GM23338 (cell line): ENCODE data around the gene MPP2. TPM values are rescaled to one million over a fixed set of nuclear protein-coding genes. Genes with fewer than 3 reads are reported as not detected.

Experiments used
- ATAC-seq: fragments of 200-7000 bp; cut with Tn5 transposase; 3 replicates; pipeline ENCODE4 v1.9.1; 2020
- DNase-seq: peaks from one replicate; pipeline ENCODE4 v3.0.0-alpha.2; 2015; ENCODE audit warnings: low spot score
- H2AFZ ChIP-seq: fragments of 200-600 bp; sonication (generic); 2 replicates; pipeline ENCODE4 v1.8.0; 2016; ENCODE audit warnings: antibody characterized with exemption, mild to moderate bottlenecking, moderate library complexity
- H3F3A ChIP-seq: fragments of 200-600 bp; sonication (generic); replicated peaks from 2 replicates; pipeline ENCODE4 v1.8.0; 2017; ENCODE audit warnings: antibody characterized with exemption, mixed run types, low read depth
- H3K27ac ChIP-seq: fragments of 200-600 bp; sonication (generic); 2 replicates; pipeline ENCODE4 v1.6.1; 2016; ENCODE audit warnings: low read depth
- H3K27me3 ChIP-seq: fragments of 200-600 bp; sonication (generic); 2 replicates; pipeline ENCODE4 v1.8.0; 2016; ENCODE audit warnings: mild to moderate bottlenecking, mixed run types, moderate library complexity; ENCODE audit not compliant: insufficient read depth
- H3K36me3 ChIP-seq: fragments of 200-600 bp; sonication (generic); 2 replicates; pipeline ENCODE4 v1.8.0; 2016; ENCODE audit warnings: mild to moderate bottlenecking; ENCODE audit not compliant: insufficient read depth
- H3K4me1 ChIP-seq: fragments of 200-600 bp; sonication (generic); 2 replicates; pipeline ENCODE4 v1.8.0; 2016; ENCODE audit warnings: mild to moderate bottlenecking, moderate library complexity; ENCODE audit not compliant: insufficient read depth
- H3K4me2 ChIP-seq: fragments of 200-600 bp; sonication (generic); 2 replicates; pipeline ENCODE4 v1.7.1; 2017; ENCODE audit warnings: mixed run types
- H3K4me3 ChIP-seq: fragments of 200-600 bp; sonication (generic); 2 replicates; pipeline ENCODE4 v1.6.1; 2016; ENCODE audit warnings: mixed run types
- H3K79me2 ChIP-seq: fragments of 200-600 bp; sonication (generic); replicated peaks from 2 replicates; pipeline ENCODE4 v1.8.0; 2017; ENCODE audit warnings: mild to moderate bottlenecking; ENCODE audit not compliant: insufficient read depth
- H3K9me2 ChIP-seq: fragments of 200-600 bp; sonication (generic); 2 replicates; pipeline ENCODE4 v1.8.0; 2017; ENCODE audit not compliant: insufficient read depth
- H4K20me1 ChIP-seq: fragments of 200-600 bp; sonication (generic); replicated peaks from 2 replicates; pipeline ENCODE4 v1.8.0; 2017; ENCODE audit warnings: mild to moderate bottlenecking; ENCODE audit not compliant: insufficient read depth
- H3K27ac Mint-ChIP-seq: 2 replicates; pipeline ENCODE4 v1.8.0; 2020; ENCODE audit warnings: inconsistent platforms, mild to moderate bottlenecking, moderate library complexity, mixed read lengths
- H3K27me3 Mint-ChIP-seq: 3 replicates; pipeline ENCODE4 v1.8.0; 2022; ENCODE audit warnings: low read depth, mild to moderate bottlenecking, moderate library complexity, mixed read lengths, inconsistent platforms; ENCODE audit not compliant: insufficient read depth, poor library complexity
- H3K36me3 Mint-ChIP-seq: 3 replicates; pipeline ENCODE4 v1.8.0; 2021; ENCODE audit warnings: low read depth, mild to moderate bottlenecking, inconsistent platforms, moderate library complexity, mixed read lengths
- H3K4me1 Mint-ChIP-seq: 3 replicates; pipeline ENCODE4 v1.8.0; 2020; ENCODE audit warnings: mild to moderate bottlenecking, inconsistent platforms, mixed read lengths
- H3K4me3 Mint-ChIP-seq: 3 replicates; pipeline ENCODE4 v1.8.0; 2021; ENCODE audit warnings: moderate library complexity, mild to moderate bottlenecking, inconsistent platforms, mixed read lengths
- H3K9me3 Mint-ChIP-seq: 3 replicates; pipeline ENCODE4 v1.8.0; 2020; ENCODE audit warnings: moderate library complexity, mild to moderate bottlenecking, inconsistent platforms, mixed read lengths
- EZH2 ChIP-seq: fragments of 200-600 bp; sonication (generic); IDR thresholded peaks from one replicate; pipeline ENCODE4 v1.8.0; 2017; ENCODE audit warnings: antibody characterized with exemption, mild to moderate bottlenecking, low read depth; ENCODE audit not compliant: unreplicated experiment
- JUNB ChIP-seq: IDR thresholded peaks from one replicate; pipeline ENCODE4 v1.6.1; 2016; ENCODE audit warnings: antibody characterized with exemption; ENCODE audit not compliant: unreplicated experiment
- NANOG ChIP-seq: IDR thresholded peaks from 2 replicates; pipeline ENCODE4 v1.6.1; 2016; ENCODE audit warnings: antibody characterized with exemption, borderline replicate concordance
- POLR2AphosphoS5 ChIP-seq: IDR thresholded peaks from 2 replicates; pipeline ENCODE4 v1.6.1; 2016; ENCODE audit warnings: antibody characterized with exemption, low read depth
- STAT1 ChIP-seq: IDR thresholded peaks from one replicate; pipeline ENCODE4 v1.6.1; 2016; ENCODE audit warnings: antibody characterized with exemption; ENCODE audit not compliant: unreplicated experiment
- ZNF114 ChIP-seq: fragments of 250-450 bp; sonication (Bioruptor Pico); IDR thresholded peaks from 2 replicates; pipeline ENCODE4 v1.5.0; 2020; ENCODE audit warnings: mild to moderate bottlenecking, moderate library complexity
- ZNF331 ChIP-seq: fragments of 250-450 bp; sonication (Bioruptor Pico); IDR thresholded peaks from 2 replicates; pipeline ENCODE4 v1.5.0; 2020; ENCODE audit warnings: low read depth, mild to moderate bottlenecking, moderate library complexity
- polyA plus RNA-seq: library from polyadenylated mRNA; unstranded; fragments of >200 nt; fragmentation: Nextera tagmentation; extraction: Ambion mirVana; gene quantifications from 2 replicates; pipeline ENCODE4 v1.2.1, GENCODE V29; 2016
- total RNA-seq: library from RNA; depleted of rRNA; stranded (reverse); fragments of >200 nt; shearing (Covaris generic); gene quantifications from 2 replicates; pipeline ENCODE4 v1.2.3, GENCODE V29; 2014
- TF ChIP-seq, protein P1 (sequence below): fragments of 250-450 bp; sonication (Bioruptor Pico); IDR thresholded peaks from 2 replicates; pipeline ENCODE4 v1.5.0; 2020; ENCODE audit warnings: mild to moderate bottlenecking, moderate library complexity

The MPP2 gene
- total and polyA plus RNA-seq, 2 experiments from 2014 or later = 7.8 to 20.7 TPM

DNA sequence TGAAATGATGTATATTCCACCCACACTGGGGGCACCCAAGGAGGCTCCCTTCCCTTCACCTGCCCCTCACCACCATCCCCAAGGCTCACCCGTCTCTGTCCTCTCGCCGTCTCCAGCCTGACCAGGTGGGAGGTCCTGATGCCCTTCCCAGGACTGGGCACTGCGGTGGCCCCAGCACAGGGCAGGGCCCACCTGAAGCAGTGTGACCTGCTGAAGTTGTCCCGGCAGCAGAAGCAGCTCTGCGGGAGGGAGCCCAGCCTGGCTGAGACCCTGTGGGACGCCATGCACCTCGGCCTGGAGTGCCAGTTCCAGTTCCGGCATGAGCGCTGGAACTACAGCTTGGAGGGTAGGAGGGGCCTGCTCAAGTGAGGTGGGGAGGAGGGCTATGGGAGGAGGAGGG lies 25.0 kb upstream of the MPP2 start (continued):
- TF ChIP-seq, protein P1, sequence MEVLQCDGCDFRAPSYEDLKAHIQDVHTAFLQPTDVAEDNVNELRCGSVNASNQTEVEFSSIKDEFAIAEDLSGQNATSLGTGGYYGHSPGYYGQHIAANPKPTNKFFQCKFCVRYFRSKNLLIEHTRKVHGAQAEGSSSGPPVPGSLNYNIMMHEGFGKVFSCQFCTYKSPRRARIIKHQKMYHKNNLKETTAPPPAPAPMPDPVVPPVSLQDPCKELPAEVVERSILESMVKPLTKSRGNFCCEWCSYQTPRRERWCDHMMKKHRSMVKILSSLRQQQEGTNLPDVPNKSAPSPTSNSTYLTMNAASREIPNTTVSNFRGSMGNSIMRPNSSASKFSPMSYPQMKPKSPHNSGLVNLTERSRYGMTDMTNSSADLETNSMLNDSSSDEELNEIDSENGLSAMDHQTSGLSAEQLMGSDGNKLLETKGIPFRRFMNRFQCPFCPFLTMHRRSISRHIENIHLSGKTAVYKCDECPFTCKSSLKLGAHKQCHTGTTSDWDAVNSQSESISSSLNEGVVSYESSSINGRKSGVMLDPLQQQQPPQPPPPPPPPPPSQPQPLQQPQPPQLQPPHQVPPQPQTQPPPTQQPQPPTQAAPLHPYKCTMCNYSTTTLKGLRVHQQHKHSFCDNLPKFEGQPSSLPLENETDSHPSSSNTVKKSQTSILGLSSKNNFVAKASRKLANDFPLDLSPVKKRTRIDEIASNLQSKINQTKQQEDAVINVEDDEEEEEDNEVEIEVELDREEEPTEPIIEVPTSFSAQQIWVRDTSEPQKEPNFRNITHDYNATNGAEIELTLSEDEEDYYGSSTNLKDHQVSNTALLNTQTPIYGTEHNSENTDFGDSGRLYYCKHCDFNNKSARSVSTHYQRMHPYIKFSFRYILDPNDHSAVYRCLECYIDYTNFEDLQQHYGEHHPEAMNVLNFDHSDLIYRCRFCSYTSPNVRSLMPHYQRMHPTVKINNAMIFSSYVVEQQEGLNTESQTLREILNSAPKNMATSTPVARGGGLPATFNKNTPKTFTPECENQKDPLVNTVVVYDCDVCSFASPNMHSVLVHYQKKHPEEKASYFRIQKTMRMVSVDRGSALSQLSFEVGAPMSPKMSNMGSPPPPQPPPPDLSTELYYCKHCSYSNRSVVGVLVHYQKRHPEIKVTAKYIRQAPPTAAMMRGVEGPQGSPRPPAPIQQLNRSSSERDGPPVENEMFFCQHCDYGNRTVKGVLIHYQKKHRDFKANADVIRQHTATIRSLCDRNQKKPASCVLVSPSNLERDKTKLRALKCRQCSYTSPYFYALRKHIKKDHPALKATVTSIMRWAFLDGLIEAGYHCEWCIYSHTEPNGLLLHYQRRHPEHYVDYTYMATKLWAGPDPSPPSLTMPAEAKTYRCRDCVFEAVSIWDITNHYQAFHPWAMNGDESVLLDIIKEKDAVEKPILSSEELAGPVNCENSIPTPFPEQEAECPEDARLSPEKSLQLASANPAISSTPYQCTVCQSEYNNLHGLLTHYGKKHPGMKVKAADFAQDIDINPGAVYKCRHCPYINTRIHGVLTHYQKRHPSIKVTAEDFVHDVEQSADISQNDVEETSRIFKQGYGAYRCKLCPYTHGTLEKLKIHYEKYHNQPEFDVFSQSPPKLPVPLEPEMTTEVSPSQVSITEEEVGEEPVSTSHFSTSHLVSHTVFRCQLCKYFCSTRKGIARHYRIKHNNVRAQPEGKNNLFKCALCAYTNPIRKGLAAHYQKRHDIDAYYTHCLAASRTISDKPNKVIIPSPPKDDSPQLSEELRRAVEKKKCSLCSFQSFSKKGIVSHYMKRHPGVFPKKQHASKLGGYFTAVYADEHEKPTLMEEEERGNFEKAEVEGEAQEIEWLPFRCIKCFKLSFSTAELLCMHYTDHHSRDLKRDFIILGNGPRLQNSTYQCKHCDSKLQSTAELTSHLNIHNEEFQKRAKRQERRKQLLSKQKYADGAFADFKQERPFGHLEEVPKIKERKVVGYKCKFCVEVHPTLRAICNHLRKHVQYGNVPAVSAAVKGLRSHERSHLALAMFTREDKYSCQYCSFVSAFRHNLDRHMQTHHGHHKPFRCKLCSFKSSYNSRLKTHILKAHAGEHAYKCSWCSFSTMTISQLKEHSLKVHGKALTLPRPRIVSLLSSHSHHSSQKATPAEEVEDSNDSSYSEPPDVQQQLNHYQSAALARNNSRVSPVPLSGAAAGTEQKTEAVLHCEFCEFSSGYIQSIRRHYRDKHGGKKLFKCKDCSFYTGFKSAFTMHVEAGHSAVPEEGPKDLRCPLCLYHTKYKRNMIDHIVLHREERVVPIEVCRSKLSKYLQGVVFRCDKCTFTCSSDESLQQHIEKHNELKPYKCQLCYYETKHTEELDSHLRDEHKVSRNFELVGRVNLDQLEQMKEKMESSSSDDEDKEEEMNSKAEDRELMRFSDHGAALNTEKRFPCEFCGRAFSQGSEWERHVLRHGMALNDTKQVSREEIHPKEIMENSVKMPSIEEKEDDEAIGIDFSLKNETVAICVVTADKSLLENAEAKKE (CRISPR knock-in tag) = no peak
- no peak for TF ChIP-seq STAT1

DNA sequence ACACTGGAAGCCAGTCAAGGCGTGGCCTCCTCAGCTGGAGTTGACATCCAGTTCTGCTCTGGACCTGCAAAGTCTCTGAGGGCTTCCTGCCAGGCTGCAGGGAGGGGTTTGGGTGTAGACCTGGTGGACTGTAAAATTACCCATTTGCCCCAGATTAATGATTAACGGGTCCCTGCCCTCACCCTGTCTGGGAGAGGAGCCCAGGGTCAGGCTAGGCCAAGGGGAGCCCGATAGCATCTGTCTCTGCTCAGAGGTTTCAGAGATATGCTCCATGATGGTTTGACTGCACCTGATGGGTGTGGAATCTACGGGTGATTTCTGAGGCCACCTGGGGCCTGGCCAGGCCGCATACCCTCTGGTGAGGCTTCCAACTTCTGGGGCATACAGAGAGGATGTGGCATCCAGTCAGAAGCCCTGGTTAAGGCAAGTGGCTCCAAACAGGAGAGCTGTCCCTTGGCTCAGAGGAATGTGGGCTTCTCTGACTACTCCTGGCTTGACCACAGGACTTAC lies 23.8 kb upstream of the MPP2 start:
- Histone ChIP-seq H3K4me1 (peaks cover 6% of the 10 kb centered on the region), H3K9me2 (0 out of 2 replicates have a peak, but pooled peaks cover 5% of the 10 kb centered on the region), H4K20me1 (no peaks in the 10 kb centered on the region), H3K4me2 (no peak overlapping the region), H3F3A (no peaks in the 10 kb centered on the region), H2AFZ (no peak overlapping the region), H3K79me2 (no peaks in the 10 kb centered on the region), H3K27ac (no peak overlapping the region), H3K36me3 (no peaks in the 10 kb centered on the region), H3K4me3 (no peak overlapping the region), H3K27me3 (peaks cover 31% of the 10 kb centered on the region)
- Mint-ChIP-seq H3K4me1 (peaks cover 9% of the 10 kb centered on the region), H3K36me3 (no peaks in the 10 kb centered on the region; the same call in 2 of the 3 replicates), H3K27me3 (peaks cover 24% of the 10 kb centered on the region), H3K4me3 (no peak overlapping the region), H3K9me3 (0 out of 3 replicates have a peak, but pooled peaks cover 2% of the 10 kb centered on the region), H3K27ac (no peak overlapping the region)
- no peak for ATAC-seq
- DNase-seq = no peak
- no peak for TF ChIP-seq POLR2AphosphoS5
- no peak for TF ChIP-seq JUNB
- TF ChIP-seq, protein P1 (CRISPR knock-in tag) = no peak
- TF ChIP-seq NANOG = no peak
- no peak for TF ChIP-seq ZNF331 (CRISPR knock-in tag)
- no peak for TF ChIP-seq ZNF114 (CRISPR knock-in tag)
- TF ChIP-seq EZH2 = no peak
